Neural progenitor cell (in vitro differentiated cells): ENCODE measurements around the gene MYBPH. TPM values are rescaled to one million over a fixed set of nuclear protein-coding genes. Genes with fewer than 3 reads are reported as not detected.

Source experiments
- DNase-seq: peaks from one replicate; pipeline ENCODE4 v3.0.0-alpha.2; 2016; ENCODE audit warnings: low spot score
- H2AFZ ChIP-seq: fragments of 200-600 bp; sonication (generic); replicated peaks from 2 replicates; pipeline ENCODE4 v1.6.1; 2016; ENCODE audit warnings: antibody characterized with exemption
- H3F3A ChIP-seq: fragments of 200-600 bp; sonication (generic); 2 replicates; pipeline ENCODE4 v1.6.1; 2016; ENCODE audit warnings: antibody characterized with exemption, low read depth
- H3K27ac ChIP-seq: fragments of 200-600 bp; sonication (generic); 2 replicates; pipeline ENCODE4 v1.5.1; 2016; ENCODE audit warnings: mild to moderate bottlenecking
- H3K27me3 ChIP-seq: fragments of 200-600 bp; sonication (generic); 2 replicates; pipeline ENCODE4 v1.6.1; 2016; ENCODE audit warnings: mild to moderate bottlenecking, moderate library complexity
- H3K36me3 ChIP-seq: fragments of 200-600 bp; sonication (generic); 2 replicates; pipeline ENCODE4 v1.5.1; 2016
- H3K4me1 ChIP-seq: fragments of 200-600 bp; sonication (generic); 2 replicates; pipeline ENCODE4 v1.6.1; 2016; ENCODE audit warnings: mixed run types
- H3K4me2 ChIP-seq: fragments of 200-600 bp; sonication (generic); 2 replicates; pipeline ENCODE4 v1.6.1; 2016
- H3K4me3 ChIP-seq: fragments of 200-600 bp; sonication (generic); 2 replicates; pipeline ENCODE4 v1.5.1; 2016
- H3K79me2 ChIP-seq: fragments of 200-600 bp; sonication (generic); 2 replicates; pipeline ENCODE4 v1.6.1; 2016; ENCODE audit warnings: low read depth
- H3K9ac ChIP-seq: fragments of 200-600 bp; sonication (generic); 2 replicates; pipeline ENCODE4 v1.6.1; 2016
- H3K9me3 ChIP-seq: fragments of 200-600 bp; sonication (generic); 2 replicates; pipeline ENCODE4 v1.5.1; 2016; ENCODE audit warnings: low read depth
- H4K20me1 ChIP-seq: fragments of 200-600 bp; sonication (generic); 2 replicates; pipeline ENCODE4 v1.6.1; 2016; ENCODE audit warnings: low read depth
- H3K27ac Mint-ChIP-seq: 3 replicates; pipeline ENCODE4 v1.8.0; 2021; ENCODE audit warnings: mixed read lengths
- H3K27me3 Mint-ChIP-seq: 2 replicates; pipeline ENCODE4 v1.8.0; 2022; ENCODE audit warnings: low read depth, mild to moderate bottlenecking, inconsistent platforms, moderate library complexity, mixed read lengths; ENCODE audit not compliant: insufficient read depth
- H3K36me3 Mint-ChIP-seq: 3 replicates; pipeline ENCODE4 v1.8.0; 2021; ENCODE audit warnings: mixed read lengths
- H3K4me1 Mint-ChIP-seq: 3 replicates; pipeline ENCODE4 v1.8.0; 2021; ENCODE audit warnings: mixed read lengths
- H3K4me3 Mint-ChIP-seq: 3 replicates; pipeline ENCODE4 v1.8.0; 2021; ENCODE audit warnings: mild to moderate bottlenecking, moderate library complexity, mixed read lengths
- H3K9me3 Mint-ChIP-seq: 3 replicates; pipeline ENCODE4 v1.8.0; 2020; ENCODE audit warnings: mixed read lengths
- EZH2 ChIP-seq: fragments of 200-600 bp; sonication (generic); IDR thresholded peaks from 2 replicates; pipeline ENCODE4 v1.6.1; 2017; ENCODE audit warnings: antibody characterized with exemption, mild to moderate bottlenecking, moderate library complexity
- EZH2phosphoT487 ChIP-seq: fragments of 200-600 bp; sonication (generic); IDR thresholded peaks from 2 replicates; pipeline ENCODE4 v1.6.1; 2017; ENCODE audit warnings: antibody characterized with exemption
- total RNA-seq: library from RNA; depleted of rRNA; stranded (reverse); fragments of >200 nt; gene quantifications from 2 replicates; pipeline ENCODE4 v1.2.3, GENCODE V29; 2015; ENCODE audit warnings: low replicate concordance
- TF ChIP-seq, protein P1 (sequence below): fragments of 200-600 bp; sonication (generic); IDR thresholded peaks from 2 replicates; pipeline ENCODE4 v1.5.1; 2017; ENCODE audit warnings: antibody characterized with exemption, mild to moderate bottlenecking

Gene MYBPH
- total RNA-seq, 1 donor from 2014 or later = not detected

- no peaks in the 10 kb centered on the region for H3K36me3 ChIP-seq
- no peak overlapping the region for H3K4me2 ChIP-seq
- Mint-ChIP-seq H3K9me3 (no peaks in the 10 kb centered on the region), H3K27me3 (peaks cover 14% of the 10 kb centered on the region), H3K4me1 (peaks cover 15% of the 10 kb centered on the region), H3K36me3 (no peaks in the 10 kb centered on the region), H3K27ac (no peak overlapping the region), H3K4me3 (no peak overlapping the region)
- no peak overlapping the region for H3K4me3 ChIP-seq
- H3K79me2 ChIP-seq = no peaks in the 10 kb centered on the region
- peaks cover 5% of the 10 kb centered on the region for H3K4me1 ChIP-seq
- no peaks in the 10 kb centered on the region for H3F3A ChIP-seq
- DNase-seq = no peak
- H3K9me3 ChIP-seq = no peaks in the 10 kb centered on the region
- TF ChIP-seq EZH2 = no peak
- TF ChIP-seq EZH2phosphoT487 = no peak
- TF ChIP-seq, protein P1, sequence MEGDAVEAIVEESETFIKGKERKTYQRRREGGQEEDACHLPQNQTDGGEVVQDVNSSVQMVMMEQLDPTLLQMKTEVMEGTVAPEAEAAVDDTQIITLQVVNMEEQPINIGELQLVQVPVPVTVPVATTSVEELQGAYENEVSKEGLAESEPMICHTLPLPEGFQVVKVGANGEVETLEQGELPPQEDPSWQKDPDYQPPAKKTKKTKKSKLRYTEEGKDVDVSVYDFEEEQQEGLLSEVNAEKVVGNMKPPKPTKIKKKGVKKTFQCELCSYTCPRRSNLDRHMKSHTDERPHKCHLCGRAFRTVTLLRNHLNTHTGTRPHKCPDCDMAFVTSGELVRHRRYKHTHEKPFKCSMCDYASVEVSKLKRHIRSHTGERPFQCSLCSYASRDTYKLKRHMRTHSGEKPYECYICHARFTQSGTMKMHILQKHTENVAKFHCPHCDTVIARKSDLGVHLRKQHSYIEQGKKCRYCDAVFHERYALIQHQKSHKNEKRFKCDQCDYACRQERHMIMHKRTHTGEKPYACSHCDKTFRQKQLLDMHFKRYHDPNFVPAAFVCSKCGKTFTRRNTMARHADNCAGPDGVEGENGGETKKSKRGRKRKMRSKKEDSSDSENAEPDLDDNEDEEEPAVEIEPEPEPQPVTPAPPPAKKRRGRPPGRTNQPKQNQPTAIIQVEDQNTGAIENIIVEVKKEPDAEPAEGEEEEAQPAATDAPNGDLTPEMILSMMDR = no peak
- H2AFZ ChIP-seq = no peak overlapping the region
- H3K9ac ChIP-seq = no peak overlapping the region
- peaks cover 29% of the 10 kb centered on the region for H3K27me3 ChIP-seq
- no peak overlapping the region for H3K27ac ChIP-seq
- no peaks in the 10 kb centered on the region for H4K20me1 ChIP-seq
These were observed 55.1 kb downstream of the MYBPH start for GRCh38 chr1:203120325-203121153.

Other genes starting within 250 kb of the MYBPH start
- gene KLHL12, start 248.6 kb downstream of the MYBPH start, total RNA-seq = 42.7 and 51.4 TPM in 2 replicates
- 54.6 and 67.0 TPM in 2 replicates for gene ADIPOR1, start 217.5 kb downstream of the MYBPH start, total RNA-seq
- gene CYB5R1, start 208.6 kb downstream of the MYBPH start, total RNA-seq = 12.6 and 19.7 TPM in 2 replicates
- gene TMEM183A, start 168.5 kb downstream of the MYBPH start, total RNA-seq = 92.4 and 111 TPM in 2 replicates
- 21.5 and 23.5 TPM in 2 replicates for gene PPFIA4, start 149.3 kb downstream of the MYBPH start, total RNA-seq
- not detected in 2 replicates for gene MYOG, start 89.8 kb downstream of the MYBPH start, total RNA-seq
- gene ADORA1, start 48.1 kb downstream of the MYBPH start, total RNA-seq = 1.1 and 3.2 TPM in 2 replicates
- 0.95 and 1.7 TPM in 2 replicates for gene CHI3L1, start 10.9 kb upstream of the MYBPH start, total RNA-seq
- gene CHIT1, start 53.8 kb upstream of the MYBPH start, total RNA-seq = 0.03 and 0.11 TPM in 2 replicates
- gene BTG2, start 129.7 kb upstream of the MYBPH start, total RNA-seq = 26.5 and 47.6 TPM in 2 replicates
- gene FMOD, start 175.3 kb upstream of the MYBPH start, total RNA-seq = 0.19 TPM in 1 of 2 replicates, not detected in the other